HCT116 (cell line): ENCODE data around the gene HSPA12B. TPM values are rescaled to one million over a fixed set of nuclear protein-coding genes. Genes with fewer than 3 reads are reported as not detected.

Experiments
- ATAC-seq: fragments of 200-7000 bp; cut with Tn5 transposase; 2 replicates; pipeline ENCODE4 v1.9.1; 2020; ENCODE audit warnings: mild to moderate bottlenecking, moderate library complexity
- BruUV-seq: library from RNA; stranded (reverse); fragments of 400-500 nt; replicated peaks from 2 replicates; lab custom pipeline; 2021; lab: Mats Ljungman, UMichigan
- CTCF ChIA-PET: fragments of 300-600 bp; sonication (Branson Sonifier 250); formaldehyde crosslinking; loops from one replicate; lab custom pipeline; 2021; ENCODE audit warnings: antibody characterized with exemption; lab: Charles Lee
- POLR2A ChIA-PET: fragments of 300-600, 350-600 bp; sonication (Branson Sonifier 250); formaldehyde crosslinking; loops from one replicate; lab custom pipeline; 2021; ENCODE audit warnings: antibody characterized with exemption; lab: Charles Lee
- RAD21 ChIA-PET, 2 experiments: fragments of 300-600 bp; sonication (Branson Sonifier 250); formaldehyde crosslinking; loops; one replicate each; lab custom pipeline; 2023; ENCODE audit warnings: low total read pairs in 2 of 2; ENCODE audit not compliant: uncharacterized antibody in 2 of 2, unreplicated experiment in 2 of 2, low non-redundant PET in 1 of 2; lab: Charles Lee
- DNase-seq: peaks from one replicate; pipeline ENCODE4 v3.0.0-alpha.2; 2010; ENCODE audit warnings: low read depth, low spot score
- H2AFZ ChIP-seq: fragments of 200-600 bp; shearing (Covaris generic), sonication (generic); 2 replicates; pipeline ENCODE4 v1.6.1; 2017; ENCODE audit warnings: low read depth, mixed run types, mixed read lengths, antibody characterized with exemption, low read length; ENCODE audit not compliant: poor library complexity, severe bottlenecking
- H3K27ac ChIP-seq: 2 replicates; pipeline ENCODE4 v1.5.1; 2012; ENCODE audit warnings: low read depth, low read length
- H3K27me3 ChIP-seq: fragments of 200-600 bp; sonication (generic); 2 replicates; pipeline ENCODE4 v1.6.1; 2016; ENCODE audit warnings: mixed run types, low read length, mixed read lengths; ENCODE audit not compliant: insufficient read depth
- H3K36me3 ChIP-seq, 2 experiments: fragments of 200-500 bp in 1 of 2; fragments of 200-600 bp in 1 of 2; sonication (Bioruptor generic) in 1 of 2; sonication (generic) in 1 of 2; 2 replicates each; pipeline versions ENCODE4 v1.5.1 to v1.6.1; 2014 to 2016; ENCODE audit warnings: low read length in 2 of 2, inconsistent platforms in 1 of 2, mixed read lengths in 1 of 2, mixed run types in 1 of 2; ENCODE audit not compliant: insufficient read depth in 2 of 2, control insufficient read depth in 1 of 2
- H3K4me1 ChIP-seq, 2 experiments: fragments of 200-600 bp in 1 of 2; sonication (generic) in 1 of 2; 2 replicates each; pipeline versions ENCODE4 v1.5.1 to v1.6.1; 2012 to 2017; ENCODE audit warnings: low read length in 2 of 2, inconsistent platforms in 1 of 2, mild to moderate bottlenecking in 1 of 2, mixed read lengths in 1 of 2, mixed run types in 1 of 2, moderate library complexity in 1 of 2; ENCODE audit not compliant: insufficient read depth in 2 of 2, control insufficient read depth in 1 of 2
- H3K4me2 ChIP-seq: fragments of 200-600 bp; sonication (generic); 2 replicates; pipeline ENCODE4 v1.6.1; 2017; ENCODE audit warnings: mixed run types, low read length, mixed read lengths
- H3K4me3 ChIP-seq, 2 experiments: fragments of 200-600 bp in 1 of 2; sonication (generic) in 1 of 2; replicated peaks in 1 of 2; 2 replicates each; pipeline ENCODE4 v1.5.1; 2011 to 2016; ENCODE audit warnings: low read length in 2 of 2, control low read depth in 1 of 2, low read depth in 1 of 2, mild to moderate bottlenecking in 1 of 2, mixed read lengths in 1 of 2, mixed run types in 1 of 2
- H3K79me2 ChIP-seq: fragments of 200-600 bp; sonication (generic); 2 replicates; pipeline ENCODE4 v1.6.1; 2017; ENCODE audit warnings: mild to moderate bottlenecking, mixed run types, low read length, moderate library complexity, mixed read lengths; ENCODE audit not compliant: insufficient read depth
- H3K9ac ChIP-seq: fragments of 200-600 bp; sonication (generic); 2 replicates; pipeline ENCODE4 v1.6.1; 2016; ENCODE audit warnings: low read length, mixed read lengths
- H3K9me2 ChIP-seq: fragments of 200-600 bp; sonication (generic), shearing (Covaris generic); 2 replicates; pipeline ENCODE4 v1.6.1; 2017; ENCODE audit warnings: mixed run types, mild to moderate bottlenecking, moderate library complexity; ENCODE audit not compliant: insufficient read depth
- H3K9me3 ChIP-seq, 2 experiments: fragments of 200-500 bp in 1 of 2; fragments of 200-600 bp in 1 of 2; sonication (Bioruptor generic) in 1 of 2; sonication (generic) in 1 of 2; 2 replicates each; pipeline ENCODE4 v1.6.1; 2014 to 2017; ENCODE audit warnings: low read length in 2 of 2, mixed read lengths in 2 of 2, inconsistent platforms in 1 of 2, low read depth in 1 of 2, mild to moderate bottlenecking in 1 of 2, mixed run types in 1 of 2, moderate library complexity in 1 of 2; ENCODE audit not compliant: control insufficient read depth in 1 of 2, insufficient read depth in 1 of 2
- H4K20me1 ChIP-seq: fragments of 200-600 bp; sonication (generic), shearing (Covaris generic); 2 replicates; pipeline ENCODE4 v1.6.1; 2017; ENCODE audit warnings: mixed run types, mild to moderate bottlenecking, moderate library complexity; ENCODE audit not compliant: insufficient read depth
- CBX3 ChIP-seq: IDR thresholded peaks from 2 replicates; pipeline ENCODE4 v1.6.1; 2012; ENCODE audit warnings: low read depth
- EGR1 ChIP-seq: IDR thresholded peaks from 2 replicates; pipeline ENCODE4 v1.6.1; 2012; ENCODE audit warnings: low read depth
- EZH2phosphoT487 ChIP-seq: fragments of 200-600 bp; IDR thresholded peaks from 2 replicates; pipeline ENCODE4 v1.6.1; 2018; ENCODE audit warnings: antibody characterized with exemption, borderline replicate concordance
- FOSL1 ChIP-seq: IDR thresholded peaks from 2 replicates; pipeline ENCODE4 v1.6.1; 2012; ENCODE audit warnings: low read depth
- JUND ChIP-seq: IDR thresholded peaks from 2 replicates; pipeline ENCODE4 v1.6.1; 2012
- POLR2AphosphoS5 ChIP-seq: IDR thresholded peaks from 2 replicates; pipeline ENCODE4 v1.6.1; 2011; ENCODE audit warnings: mild to moderate bottlenecking, low read depth, low read length, moderate library complexity
- RAD21 ChIP-seq: IDR thresholded peaks from 2 replicates; pipeline ENCODE4 v1.6.1; 2012; ENCODE audit warnings: low read depth, mild to moderate bottlenecking
- SRF ChIP-seq: IDR thresholded peaks from 2 replicates; pipeline ENCODE4 v1.6.1; 2012; ENCODE audit warnings: low read depth
- TCF7L2 ChIP-seq: IDR thresholded peaks from 2 replicates; pipeline ENCODE4 v1.7.0; 2011; ENCODE audit warnings: borderline replicate concordance, inconsistent platforms; ENCODE audit not compliant: insufficient read depth, insufficient read length; ENCODE audit errors: extremely low read depth
- YY1 ChIP-seq: IDR thresholded peaks from 2 replicates; pipeline ENCODE4 v1.6.1; 2011; ENCODE audit warnings: low read length, low read depth, moderate library complexity, mild to moderate bottlenecking; ENCODE audit not compliant: insufficient replicate concordance; ENCODE audit errors: extremely low read depth
- ZNF274 ChIP-seq: fragments of 200-500 bp; sonication (Bioruptor generic); IDR thresholded peaks from 2 replicates; pipeline ENCODE4 v1.6.1; 2014; ENCODE audit warnings: mild to moderate bottlenecking, low read depth, low read length, inconsistent platforms
- intact Hi-C: fragments of 100-400 bp; cut with micrococcal nuclease; formaldehyde crosslinking; loops from 2 replicates; pipeline ENCODE4 v1.10.0; 2022
- total RNA-seq: library from RNA; stranded (reverse); gene quantifications from one replicate; pipeline ENCODE4 v1.2.1, GENCODE V29; 2021; ENCODE audit not compliant: unreplicated experiment
- TF ChIP-seq, protein P1 (sequence below): IDR thresholded peaks from 2 replicates; pipeline ENCODE4 v1.6.1; 2012
- TF ChIP-seq, protein P2 (sequence below), 3 experiments: fragments of 200-600 bp in 1 of 3; sonication (generic) in 1 of 3; IDR thresholded peaks in 2 of 3; conservative IDR thresholded peaks in 1 of 3; 2 replicates each; pipeline ENCODE4 v1.5.1; 2012 to 2017; ENCODE audit warnings: low read depth in 2 of 3, low read length in 2 of 3, antibody characterized with exemption in 1 of 3, borderline replicate concordance in 1 of 3, control low read depth in 1 of 3, mild to moderate bottlenecking in 1 of 3, mixed read lengths in 1 of 3, mixed run types in 1 of 3, moderate library complexity in 1 of 3; ENCODE audit not compliant: insufficient read depth in 1 of 3
- TF ChIP-seq, protein P3 (sequence below): IDR thresholded peaks from 2 replicates; pipeline ENCODE4 v1.6.1; 2012

Gene HSPA12B
- total RNA-seq, 1 experiment from 2014 or later: not detected

DNA sequence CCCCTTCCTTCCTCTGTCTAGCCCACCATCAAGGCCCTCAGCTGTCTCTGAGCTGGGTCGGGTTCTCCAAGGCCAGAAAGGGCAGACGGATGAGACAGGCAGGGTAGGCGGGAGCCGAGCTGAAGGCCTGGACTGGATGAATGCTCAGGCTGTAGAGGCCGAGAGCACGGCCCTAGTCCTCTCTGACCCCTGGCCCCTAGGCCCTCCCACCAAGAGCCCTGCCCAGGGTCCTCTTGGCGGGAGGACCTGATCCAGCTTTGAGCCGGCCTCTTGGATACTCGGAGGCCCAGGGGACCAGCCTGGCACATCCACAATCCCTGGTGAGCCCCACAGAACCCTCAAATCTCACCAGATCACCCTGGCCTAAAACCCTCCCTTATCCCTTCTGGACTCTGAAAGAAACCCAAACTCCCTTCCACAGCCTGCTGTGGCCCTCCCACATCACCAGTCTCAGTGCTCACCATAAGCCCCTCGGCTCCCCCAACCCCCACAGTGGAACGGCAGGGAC lies 26.9 kb downstream of the HSPA12B start:
- Histone ChIP-seq H4K20me1 (no peaks in the 10 kb centered on the region), H3K79me2 (peaks cover 28% of the 10 kb centered on the region), H3K4me3 (no peak overlapping the region), H3K27me3 (no peaks in the 10 kb centered on the region), H3K9me2 (no peaks in the 10 kb centered on the region), H3K4me1 (no peaks in the 10 kb centered on the region; a peak in 1 of 4 replicates), H3K9ac (no peak overlapping the region), H3K4me2 (no peak overlapping the region), H3K36me3 (peaks cover 9 to 33% of the 10 kb centered on the region in 2 experiments; a peak in 3 of 4 replicates), H3K9me3 (no peaks in the 10 kb centered on the region), H2AFZ (no peak overlapping the region), H3K27ac (no peak overlapping the region; the same call in 1 of the 2 replicates)
- DNase-seq (no peak), ATAC-seq (no peak)
- intact Hi-C loops: no loop called here
- ChIA-PET CTCF (no interaction called here), RAD21 (no interaction called here), POLR2A (no interaction called here)
- TF ChIP-seq FOSL1 (no peak), TCF7L2 (no peak), POLR2AphosphoS5 (no peak), ZNF274 (no peak), SRF (no peak), RAD21 (no peak)
- TF ChIP-seq, protein P1, sequence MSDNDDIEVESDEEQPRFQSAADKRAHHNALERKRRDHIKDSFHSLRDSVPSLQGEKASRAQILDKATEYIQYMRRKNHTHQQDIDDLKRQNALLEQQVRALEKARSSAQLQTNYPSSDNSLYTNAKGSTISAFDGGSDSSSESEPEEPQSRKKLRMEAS: no peak
- BruUV-seq: no TSS peak

DNA sequence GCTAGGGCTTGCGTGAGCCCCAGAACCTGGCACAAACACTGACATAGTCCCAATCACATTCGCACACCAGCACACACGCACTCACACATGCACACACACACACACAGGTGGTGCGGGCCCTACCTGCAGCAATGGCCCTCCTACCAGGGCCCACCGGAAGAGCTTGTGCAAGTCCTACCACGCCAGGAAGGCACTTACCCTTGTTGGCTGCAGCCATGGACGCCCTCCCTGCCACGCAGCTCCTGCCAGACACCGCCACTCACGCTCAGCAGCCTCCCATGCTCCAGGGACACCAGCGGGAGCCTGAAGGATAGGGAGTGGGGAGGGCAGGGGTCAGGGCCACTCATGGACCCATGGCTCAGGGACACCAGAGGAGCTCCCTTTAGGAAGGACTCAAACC lies 27.4 kb downstream of the HSPA12B start:
- POLR2A ChIA-PET: no interaction called here
- TF ChIP-seq EZH2phosphoT487 (no peak), JUND (no peak), SRF (no peak), RAD21 (no peak), CBX3 (no peak), EGR1 (no peak), TCF7L2 (no peak), ZNF274 (no peak), FOSL1 (no peak), YY1 (no peak)
- TF ChIP-seq, protein P2, sequence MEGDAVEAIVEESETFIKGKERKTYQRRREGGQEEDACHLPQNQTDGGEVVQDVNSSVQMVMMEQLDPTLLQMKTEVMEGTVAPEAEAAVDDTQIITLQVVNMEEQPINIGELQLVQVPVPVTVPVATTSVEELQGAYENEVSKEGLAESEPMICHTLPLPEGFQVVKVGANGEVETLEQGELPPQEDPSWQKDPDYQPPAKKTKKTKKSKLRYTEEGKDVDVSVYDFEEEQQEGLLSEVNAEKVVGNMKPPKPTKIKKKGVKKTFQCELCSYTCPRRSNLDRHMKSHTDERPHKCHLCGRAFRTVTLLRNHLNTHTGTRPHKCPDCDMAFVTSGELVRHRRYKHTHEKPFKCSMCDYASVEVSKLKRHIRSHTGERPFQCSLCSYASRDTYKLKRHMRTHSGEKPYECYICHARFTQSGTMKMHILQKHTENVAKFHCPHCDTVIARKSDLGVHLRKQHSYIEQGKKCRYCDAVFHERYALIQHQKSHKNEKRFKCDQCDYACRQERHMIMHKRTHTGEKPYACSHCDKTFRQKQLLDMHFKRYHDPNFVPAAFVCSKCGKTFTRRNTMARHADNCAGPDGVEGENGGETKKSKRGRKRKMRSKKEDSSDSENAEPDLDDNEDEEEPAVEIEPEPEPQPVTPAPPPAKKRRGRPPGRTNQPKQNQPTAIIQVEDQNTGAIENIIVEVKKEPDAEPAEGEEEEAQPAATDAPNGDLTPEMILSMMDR (IDR thresholded peaks at IDR 0.05 in 2 of 3, conservative IDR thresholded peaks at IDR 0.05 in 1 of 3; ENCODE audit: borderline replicate concordance in 1 of 3, insufficient read depth in 1 of 3, low read depth in 2 of 3, low read length in 2 of 3): no peak
- TF ChIP-seq, protein P3, sequence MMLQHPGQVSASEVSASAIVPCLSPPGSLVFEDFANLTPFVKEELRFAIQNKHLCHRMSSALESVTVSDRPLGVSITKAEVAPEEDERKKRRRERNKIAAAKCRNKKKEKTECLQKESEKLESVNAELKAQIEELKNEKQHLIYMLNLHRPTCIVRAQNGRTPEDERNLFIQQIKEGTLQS: no peak
- TF ChIP-seq, protein P1: no peak

More for the DNA sequence above, 27.4 kb downstream of the HSPA12B start:
- no TSS peak for BruUV-seq
- ATAC-seq (no peak), DNase-seq (no peak)
- Histone ChIP-seq H3K36me3 (peaks cover 6 to 37% of the 10 kb centered on the region in 2 experiments; a peak in 3 of 4 replicates), H3K4me3 (no peak overlapping the region), H3K4me2 (no peak overlapping the region), H3K9me2 (no peaks in the 10 kb centered on the region), H3K79me2 (peaks cover 34% of the 10 kb centered on the region), H3K4me1 (no peaks in the 10 kb centered on the region), H3K27ac (no peak overlapping the region; the same call in 1 of the 2 replicates), H2AFZ (no peak overlapping the region), H3K9ac (no peak overlapping the region), H4K20me1 (no peaks in the 10 kb centered on the region), H3K27me3 (no peaks in the 10 kb centered on the region), H3K9me3 (no peaks in the 10 kb centered on the region)
- CTCF ChIA-PET: no interaction called here
- RAD21 ChIA-PET: no interaction called here
- intact Hi-C loops: no loop called here
